Activated T-cell treated with anti-CD3 and anti-CD28 coated beads for 24 hours (primary cell): ENCODE data around the gene LAMA5.

Experiments
- DNase-seq: peaks from one replicate; pipeline ENCODE4 v3.0.0-alpha.2; 2020; ENCODE audit warnings: low read depth

Gene LAMA5

DNA sequence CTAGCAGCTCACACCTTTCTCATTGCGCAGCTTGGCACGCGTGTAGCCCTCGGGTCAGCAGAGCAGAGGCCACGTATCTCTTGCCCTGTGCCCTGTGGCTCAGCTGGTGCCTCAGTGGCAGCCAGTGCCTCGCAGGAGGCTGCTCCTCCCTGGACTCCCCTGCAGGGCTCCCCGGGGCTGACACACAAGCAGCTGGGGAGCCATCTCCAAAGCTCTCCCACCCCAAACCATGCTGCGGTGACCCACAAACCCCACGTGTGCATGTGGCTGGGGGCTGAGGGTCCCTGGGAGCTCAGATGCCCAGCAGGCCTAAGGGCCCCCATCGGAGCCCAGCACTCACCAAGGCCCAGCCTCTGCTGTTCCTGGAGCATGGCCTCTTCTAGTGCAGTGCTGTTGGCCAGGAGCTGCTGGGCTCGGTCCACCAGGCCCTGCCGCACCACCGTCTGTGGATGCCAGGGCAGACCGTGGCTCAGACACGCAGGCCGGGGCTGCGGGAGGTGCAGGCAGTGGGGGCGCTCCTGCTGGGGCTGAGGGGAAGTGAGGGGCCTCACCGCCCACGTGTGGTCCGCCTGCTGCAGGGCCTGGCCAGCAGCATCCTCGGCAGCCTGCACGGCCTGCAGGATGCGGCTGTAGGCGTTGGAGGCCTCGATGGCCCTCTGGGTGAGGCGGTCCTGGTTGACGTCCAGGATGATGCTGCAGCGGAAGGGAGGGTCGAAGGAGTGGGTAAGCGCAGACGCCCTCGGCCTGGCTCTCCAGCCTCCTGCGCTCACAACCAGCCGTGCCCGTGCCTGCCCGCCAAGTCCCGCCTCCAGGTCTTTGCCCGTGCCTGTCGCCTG, 50.6 kb downstream of the LAMA5 start:
- DNase-seq = no peak

DNA sequence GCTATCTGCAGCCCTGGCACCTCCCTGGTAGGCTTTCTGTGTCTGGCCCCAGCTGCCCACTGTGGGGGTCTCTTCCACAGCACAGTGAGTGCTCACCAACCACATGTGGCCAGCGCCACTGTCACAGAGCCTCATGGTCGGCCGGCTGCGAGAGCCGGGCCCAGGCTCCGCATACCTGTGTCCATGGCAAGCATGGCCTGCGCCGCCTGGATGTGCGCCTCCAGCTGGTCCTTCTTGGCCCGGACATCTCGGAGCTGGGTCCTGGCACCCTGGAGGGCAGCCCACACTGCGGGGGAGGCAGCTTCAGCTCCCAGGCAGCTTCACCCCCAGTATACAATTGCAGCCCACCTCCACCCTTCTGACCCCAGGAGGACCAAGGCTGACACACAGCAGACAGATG, 51.3 kb downstream of the LAMA5 start:
- no peak for DNase-seq

DNA sequence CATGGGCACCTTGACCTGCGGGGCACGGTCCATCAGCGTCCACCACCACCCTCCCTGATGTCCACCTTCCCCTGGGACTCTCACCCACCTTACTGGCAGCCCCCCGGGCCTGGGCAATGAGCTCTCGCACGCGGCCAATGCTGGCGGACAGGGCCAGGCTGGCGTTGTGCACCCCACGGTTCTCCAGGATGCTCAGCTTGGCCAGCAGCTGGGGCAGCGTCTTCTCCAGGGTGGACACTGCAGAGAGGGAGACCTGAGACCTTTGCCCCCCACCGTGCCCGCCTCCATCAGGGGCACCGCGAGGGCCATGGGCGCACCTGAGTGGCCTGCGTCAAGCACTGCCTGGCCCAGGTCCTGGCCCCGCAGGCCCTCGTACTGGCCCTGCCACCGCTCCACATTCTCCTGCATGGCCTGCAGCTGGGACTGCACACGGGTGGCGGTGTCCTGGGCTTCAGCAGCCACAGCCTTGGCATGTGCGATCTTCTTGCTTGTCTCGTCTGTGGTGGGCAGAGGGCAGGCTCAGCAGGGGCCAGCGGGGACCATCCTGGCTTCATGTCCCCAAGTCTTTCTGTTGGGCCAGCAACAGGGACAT, 52.3 kb downstream of the LAMA5 start:
- DNase-seq = no peak

DNA sequence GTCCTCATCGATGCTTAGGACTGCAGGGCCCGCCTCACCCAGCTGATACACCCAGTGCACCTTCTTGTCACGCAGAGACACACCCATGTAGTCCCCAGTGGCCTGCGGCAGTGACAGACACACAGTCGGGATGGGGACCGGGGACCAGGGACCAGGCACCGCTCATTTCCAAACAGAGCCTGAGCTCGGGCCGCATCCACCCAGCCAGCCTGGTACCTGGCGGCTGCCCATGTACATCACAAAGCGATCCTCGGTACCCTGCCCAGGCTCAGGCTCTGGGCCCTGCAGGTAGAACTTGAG, 52.8 kb downstream of the LAMA5 start:
- no peak for DNase-seq

DNA sequence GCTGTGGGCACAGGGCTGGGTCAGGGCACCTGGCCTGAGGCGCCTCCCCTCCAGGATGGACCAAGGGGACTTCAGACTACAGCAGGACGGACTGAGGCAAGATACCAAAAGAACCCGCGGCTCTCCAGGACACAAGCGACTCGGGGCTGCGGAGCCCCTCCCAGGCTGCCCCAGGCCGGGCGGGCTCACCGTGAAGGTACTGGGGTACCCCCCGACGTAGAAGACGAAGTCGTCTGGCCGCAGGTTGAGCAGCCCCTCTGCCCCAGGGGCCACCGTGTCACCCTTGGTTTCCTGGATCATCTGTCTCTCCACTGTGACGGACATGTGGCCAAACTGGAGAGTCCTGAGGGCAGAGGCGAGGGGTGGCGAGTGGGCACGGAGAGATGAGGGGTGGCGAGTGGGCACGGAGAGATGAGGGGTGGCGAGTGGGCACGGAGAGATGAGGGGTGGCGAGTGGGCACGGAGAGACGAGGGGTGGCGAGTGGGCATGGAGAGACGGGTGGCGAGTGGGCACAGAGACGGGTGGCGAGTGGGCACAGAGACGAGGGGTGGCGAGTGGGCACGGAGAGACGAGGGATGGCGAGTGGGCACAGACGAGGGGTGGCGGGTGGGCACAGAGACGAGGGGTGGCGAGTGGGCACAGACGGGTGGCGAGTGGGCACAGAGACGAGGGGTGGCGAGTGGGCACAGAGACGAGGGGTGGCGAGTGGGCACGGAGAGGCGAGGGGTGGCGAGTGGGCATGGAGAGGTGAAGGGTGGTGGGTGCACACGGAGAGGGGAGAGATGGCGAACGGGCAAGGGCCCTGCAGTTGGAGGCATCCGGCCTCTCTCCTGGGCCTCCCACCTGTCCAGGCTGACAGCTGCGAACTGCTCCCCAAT, 53.4 kb downstream of the LAMA5 start:
- DNase-seq = no peak

DNA sequence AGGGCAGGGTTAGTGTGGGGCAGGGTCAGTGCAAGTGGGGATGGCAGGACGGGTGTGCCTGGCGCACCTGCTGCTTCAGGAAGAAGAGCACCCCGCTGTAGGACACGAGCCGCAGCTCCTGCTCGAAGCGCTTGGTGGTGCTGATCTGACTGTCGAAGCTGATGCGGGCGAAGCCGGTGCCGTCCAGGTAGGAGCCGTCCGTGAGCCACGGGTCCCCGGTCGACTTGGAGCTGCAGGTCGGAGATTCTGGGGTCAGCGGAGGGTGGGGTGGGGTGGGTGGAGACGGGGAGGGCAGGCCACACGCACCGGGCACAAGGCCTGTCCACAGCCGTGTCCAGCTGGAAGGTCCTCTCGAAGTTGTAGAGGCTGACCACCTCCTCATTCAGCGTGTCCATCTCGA, 54.1 kb downstream of the LAMA5 start:
- no peak for DNase-seq

DNA sequence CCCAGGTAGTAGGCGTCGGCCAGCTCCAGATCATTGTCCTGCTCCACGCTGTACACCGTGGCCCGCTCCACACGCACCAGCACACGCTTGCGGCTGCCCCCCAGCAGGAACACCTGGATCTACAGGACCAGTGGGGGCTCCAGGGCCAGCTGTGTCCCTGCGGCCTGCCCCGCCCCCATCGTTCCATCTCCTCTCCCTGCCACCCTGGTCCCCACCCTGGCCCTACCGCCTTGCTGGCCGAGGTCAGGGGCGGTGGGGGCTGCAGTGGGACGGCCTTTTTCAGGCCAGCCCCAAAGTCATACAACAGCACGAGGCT, 54.5 kb downstream of the LAMA5 start:
- no peak for DNase-seq

DNA sequence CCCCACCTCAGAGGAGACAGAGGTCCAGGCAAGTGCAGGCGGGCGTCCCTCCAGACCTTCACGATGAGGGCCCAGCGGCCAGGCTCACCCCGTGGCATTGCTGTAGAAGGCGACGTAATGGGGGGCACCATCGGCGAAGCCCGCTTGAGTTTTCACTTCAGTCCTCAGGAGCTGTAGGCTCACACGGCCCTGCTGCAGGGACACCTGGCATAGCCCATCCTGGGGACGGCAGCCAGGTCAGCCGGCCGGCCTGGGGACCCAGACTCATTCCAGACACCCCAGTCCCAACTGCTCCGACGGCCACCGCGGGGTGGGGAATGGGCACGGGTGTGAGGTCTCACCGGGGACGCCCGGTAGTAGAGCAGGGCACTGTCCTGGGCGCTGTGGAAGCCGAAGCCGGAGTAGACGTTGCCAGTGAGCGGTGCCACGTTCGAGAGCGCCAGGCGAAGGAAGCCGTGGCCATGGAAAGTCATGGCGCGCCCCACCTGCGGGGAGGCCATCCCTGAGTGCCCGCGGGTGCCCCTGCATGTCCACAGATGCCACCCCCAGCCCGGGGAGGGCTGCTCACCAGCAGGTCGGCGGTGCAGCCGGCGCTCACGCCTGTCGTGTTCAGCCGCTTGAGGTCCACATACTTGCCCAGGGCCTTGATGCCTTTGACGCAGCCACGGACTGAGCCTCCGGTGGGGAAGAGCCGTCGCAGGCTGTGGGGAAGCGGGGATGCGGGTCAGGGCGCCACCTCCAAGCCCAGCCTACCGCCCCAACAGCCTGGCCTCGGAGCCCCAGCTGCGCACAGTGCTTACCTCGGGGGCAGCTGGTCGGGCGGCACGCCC, 55.1 kb downstream of the LAMA5 start:
- no peak for DNase-seq

DNA sequence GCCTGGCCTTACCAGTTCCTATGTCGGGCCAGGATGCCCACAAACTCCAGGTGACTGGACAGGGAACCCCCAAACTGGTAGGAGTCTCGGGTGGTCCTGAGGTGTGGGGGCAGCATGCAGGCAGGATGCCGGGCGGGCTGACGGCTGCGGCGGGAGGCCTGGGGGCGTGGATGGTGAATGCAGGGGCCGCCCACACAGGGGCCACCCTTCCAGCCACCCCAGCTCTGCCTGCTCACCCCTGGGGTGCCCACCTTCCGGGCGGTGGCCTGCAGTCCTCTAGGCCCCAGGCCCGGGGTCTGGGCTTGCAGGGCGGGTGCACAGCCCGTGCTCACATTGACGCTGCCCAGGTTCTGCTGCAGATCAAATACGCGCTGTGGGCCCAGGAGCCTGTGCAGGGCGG, 56.0 kb downstream of the LAMA5 start:
- no peak for DNase-seq

DNA sequence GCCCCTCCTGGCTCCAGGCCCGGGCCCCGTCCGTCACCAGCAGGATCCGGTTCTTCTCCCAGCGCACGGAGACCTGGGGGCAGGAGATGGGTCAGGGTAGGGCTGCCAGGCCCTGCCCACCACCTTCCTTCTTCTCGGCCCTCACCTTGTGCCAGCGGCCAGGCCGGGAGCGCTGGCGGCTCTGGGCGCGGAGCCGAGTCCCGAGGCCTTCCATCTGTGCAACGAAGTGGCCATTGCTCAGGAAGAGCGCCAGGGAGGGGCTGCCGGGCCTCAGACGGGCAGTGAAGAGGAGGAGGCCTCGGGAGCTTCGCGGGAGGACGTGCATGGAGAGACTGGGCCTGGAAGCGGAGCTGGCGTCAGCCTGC, 56.4 kb downstream of the LAMA5 start:
- no peak for DNase-seq

DNA sequence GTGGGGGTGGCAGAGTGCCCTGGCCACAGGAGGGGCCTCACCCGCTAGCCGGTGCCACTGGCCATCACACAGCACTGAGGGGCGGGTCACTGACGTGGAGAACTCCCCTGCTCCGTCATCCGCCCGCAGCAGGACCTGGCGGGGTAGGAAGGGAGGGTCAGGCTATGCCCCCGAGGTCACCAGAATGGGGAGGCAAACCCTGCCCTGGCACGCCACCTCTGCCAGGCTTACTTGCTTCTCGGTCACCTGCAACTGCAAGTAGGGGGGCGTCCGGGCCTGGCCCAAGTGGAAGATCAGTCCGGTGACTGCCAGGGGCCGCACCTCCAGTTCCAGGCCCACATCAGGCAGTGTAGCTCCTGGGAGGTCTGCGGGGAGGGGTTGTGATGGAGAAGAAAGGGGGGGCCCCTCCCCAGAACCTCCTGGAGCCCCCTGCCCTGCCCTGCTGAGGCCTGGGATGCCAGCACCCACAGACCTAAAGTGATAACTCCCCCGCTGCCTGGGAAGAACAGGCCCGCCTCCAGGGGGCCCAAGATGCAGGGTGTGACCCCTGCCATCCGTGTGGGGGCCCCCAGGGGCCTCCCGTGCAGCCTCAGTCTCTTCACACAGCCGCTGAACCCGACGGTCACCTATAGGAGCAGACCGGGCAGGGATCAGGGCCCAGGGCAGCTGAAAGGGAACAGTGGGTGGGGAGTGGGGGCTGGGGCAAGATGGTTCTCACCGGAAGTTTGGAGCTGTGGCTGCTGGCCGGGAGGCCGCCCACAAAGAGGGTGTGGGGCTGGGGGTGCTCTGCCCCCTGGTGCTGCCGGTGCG, 57.0 kb downstream of the LAMA5 start:
- no peak for DNase-seq

DNA sequence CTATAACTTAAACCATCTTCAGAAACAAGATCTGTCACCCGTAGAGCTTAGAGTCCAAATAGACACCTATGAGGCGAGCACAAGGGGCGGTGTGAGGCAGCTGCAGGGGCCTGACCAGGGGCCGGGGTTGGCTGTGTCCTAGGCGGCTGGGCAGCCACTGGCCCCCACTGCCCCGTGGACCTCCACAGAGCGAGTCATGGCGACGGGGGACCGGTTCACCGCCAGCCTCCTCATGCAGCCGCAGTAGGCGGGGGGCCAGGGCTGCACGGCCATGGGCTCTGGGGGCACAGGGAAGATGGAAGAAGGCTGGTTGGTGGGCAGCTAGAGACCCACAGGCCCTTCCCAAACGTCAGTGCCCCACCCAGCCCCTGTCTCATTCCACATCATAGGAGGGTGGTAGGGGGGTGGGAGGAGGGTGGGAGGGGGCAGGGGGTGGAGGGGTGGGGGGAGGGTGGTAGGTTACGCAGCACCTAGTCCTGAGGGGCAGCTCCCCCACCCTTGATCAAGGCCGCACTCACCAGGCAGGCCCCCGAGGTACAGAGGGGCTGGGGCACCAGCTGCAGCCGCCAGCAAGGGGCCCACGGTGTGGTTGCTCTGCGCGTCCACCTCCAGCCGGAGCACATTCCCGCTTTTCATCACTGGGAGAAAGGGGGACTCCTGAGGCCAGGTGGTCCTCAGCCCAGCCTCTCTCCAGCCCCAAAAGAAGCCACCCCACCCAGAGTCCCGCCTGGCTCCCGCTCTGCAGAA, 57.7 kb downstream of the LAMA5 start:
- DNase-seq = no peak

DNA sequence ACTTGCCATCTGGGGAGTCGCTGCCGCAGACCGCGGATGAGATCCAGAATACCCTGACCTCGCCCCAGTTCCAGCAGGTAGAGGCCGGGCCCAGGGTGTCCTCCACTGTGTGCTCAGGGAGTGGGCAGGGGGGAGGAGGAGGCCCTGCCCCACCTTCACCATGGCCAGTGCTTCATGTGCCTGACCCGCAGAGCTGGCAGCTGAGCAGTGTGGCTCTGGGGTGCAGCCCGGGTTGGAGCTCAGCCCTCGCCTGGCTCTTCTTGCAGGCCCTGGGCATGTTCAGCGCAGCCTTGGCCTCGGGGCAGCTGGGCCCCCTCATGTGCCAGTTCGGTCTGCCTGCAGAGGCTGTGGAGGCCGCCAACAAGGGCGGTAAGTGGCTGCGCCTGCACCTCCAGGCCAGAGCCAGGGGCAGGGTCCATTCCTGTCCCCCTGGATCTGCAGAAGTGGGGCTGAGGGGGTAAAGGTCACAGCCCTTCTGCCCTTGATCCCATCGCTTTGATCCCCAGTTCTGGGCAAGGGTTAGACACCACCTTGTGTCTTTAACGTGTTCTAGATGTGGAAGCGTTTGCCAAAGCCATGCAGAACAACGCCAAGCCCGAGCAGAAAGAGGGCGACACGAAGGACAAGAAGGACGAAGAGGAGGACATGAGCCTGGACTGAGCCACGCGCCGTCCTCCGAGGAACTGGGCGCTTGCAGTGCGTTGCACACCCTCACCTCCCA, 58.9 kb downstream of the LAMA5 start:
- no peak for DNase-seq

DNA sequence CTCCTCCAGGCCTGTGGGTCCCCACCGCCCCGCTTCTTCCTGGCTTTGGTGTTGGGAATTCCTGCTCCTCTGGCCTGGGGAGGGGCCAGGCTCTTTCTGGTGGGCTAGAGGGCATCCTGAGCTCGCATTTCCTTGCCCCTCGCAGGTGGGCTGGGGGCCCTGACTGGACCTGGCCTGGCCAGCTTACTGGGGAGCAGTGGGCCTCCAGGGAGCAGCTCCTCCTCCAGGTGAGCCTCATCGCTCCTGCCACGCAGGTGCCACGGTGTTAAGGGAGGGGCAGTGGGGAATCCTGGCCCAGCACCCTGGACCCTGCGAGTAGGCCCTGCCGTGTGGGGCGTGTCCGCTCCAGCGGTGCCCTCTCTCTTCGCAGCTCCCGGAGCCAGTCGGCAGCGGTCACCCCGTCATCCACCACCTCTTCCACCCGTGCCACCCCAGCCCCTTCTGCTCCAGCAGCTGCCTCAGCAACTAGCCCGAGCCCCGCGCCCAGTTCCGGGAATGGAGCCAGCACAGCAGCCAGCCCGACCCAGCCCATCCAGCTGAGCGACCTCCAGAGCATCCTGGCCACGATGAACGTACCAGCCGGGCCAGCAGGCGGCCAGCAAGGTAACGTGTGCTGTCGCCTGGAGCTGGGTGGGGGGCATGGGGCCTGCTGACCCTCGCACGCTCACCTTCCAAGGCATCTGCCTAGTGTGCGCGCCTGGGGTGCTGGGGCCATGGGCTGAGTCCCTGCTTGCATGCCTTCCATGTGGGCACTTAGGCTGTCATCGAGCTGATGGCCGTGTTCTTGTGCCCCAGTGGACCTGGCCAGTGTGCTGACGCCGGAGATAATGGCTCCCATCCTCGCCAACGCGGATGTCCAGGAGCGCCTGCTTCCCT, 59.6 kb downstream of the LAMA5 start:
- DNase-seq = no peak

DNA sequence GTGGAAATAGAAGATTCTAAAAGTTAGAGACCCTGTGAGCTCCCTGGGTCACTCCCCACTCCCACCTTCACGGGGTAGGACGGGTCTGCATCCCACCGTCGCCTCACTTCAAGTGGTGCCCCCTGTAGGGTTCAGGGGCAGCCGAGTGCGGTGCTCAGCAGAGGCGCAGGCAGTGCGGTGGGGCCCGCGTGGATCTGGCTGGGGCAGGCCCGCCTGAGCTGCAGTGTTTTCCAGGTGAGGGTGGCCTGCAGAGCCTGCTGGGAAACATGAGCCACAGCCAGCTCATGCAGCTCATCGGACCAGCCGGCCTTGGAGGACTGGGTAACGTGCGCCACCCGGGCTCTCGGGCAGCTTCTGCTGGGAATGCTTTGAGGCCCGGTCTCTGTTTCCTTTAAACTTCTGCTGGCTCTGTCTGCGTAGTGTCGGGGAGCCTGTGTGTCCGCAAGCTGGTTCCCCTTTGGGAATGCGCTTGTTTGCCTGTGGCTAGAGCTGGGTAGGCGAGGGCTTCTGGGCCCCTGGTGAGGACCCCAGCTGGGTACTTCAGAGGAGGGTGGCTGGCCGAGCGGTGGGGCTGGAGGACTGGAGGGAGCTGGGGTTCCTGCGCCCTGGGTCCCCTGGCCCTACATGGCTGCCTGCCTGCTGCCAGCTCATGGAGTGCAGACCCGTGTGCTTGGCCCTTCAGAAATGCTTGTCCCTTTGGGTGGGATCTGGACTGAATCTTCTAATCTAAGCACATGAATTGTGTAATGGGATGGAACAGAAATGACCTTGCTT, 60.5 kb downstream of the LAMA5 start:
- no peak for DNase-seq

DNA sequence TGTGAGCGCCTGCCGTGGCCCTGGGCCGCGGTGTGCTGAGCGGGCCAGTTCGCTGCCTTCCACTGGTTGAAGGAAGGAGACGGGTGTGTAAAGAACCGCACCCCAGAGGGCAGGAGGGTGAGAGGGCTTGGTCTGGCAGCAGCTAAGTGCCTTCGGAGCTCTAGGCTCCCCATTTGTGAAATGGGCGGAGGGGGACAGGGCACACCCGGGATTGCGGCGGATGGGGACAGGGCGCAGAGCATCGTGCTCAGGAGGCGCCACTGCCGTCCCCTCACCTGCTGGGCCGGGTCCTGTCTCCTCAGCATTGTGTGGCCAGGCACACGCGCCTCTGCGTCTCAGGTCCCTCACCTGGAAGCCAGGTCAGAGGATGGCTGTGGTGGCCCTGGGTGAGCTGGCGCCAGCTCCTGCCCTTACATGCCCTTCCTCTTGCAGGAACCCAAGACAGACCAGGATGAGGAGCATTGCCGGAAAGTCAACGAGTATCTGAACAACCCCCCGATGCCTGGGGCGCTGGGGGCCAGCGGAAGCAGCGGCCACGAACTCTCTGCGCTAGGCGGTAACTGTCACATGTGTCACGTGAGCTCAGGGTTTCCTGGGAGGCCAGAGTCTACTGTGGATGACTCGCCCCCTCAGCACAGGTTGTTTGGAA, 61.2 kb downstream of the LAMA5 start:
- DNase-seq = no peak

DNA sequence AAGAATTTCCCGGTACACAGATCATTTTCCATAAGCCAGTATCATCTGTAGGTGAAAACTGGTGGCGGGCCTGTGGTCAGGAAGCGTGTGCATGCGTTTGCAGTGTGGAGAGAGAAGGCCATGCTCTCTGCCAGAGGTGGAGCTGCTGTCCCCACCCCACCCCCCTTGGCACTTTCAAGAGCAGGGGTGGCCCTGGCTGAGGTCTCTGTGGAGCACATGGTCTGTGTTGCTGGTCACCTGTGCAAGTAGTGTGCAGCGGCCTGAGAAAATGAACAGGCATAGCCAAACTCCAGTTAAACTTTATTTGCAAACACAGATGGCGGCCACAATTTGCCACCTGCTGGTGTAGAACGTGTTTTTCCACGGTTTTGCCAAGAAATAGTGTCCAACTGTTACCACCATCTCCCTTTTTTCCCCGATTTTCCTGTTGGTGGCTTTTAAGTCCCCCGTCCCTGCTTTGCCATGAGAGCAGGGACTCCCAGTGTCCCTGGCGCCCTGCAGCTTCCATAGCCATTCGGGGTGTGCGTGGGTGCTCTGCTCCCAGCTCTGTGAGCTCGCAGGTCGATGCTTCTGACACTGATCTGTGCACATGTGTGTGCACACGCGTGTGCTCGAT, 61.9 kb downstream of the LAMA5 start:
- DNase-seq = no peak
